Measurements from ENCODE around the gene CMSS1. TPM values are rescaled to one million over a fixed set of nuclear protein-coding genes. Genes with fewer than 3 reads are reported as not detected.

The CMSS1 gene
- total and polyA plus RNA-seq, 4 donors = 3.8 to 19.5 (median 7.5) TPM

- WGBS = 91% methylated on average over 1 of the region's 1 CpG
- no peak for DNase-seq (ENCODE audit: low spot score)
- Histone ChIP-seq H3K27ac (ENCODE audit: low read depth in 1 of 2, low read length in 2 of 2) (no peak overlapping the region), H3K4me1 (ENCODE audit: control insufficient read depth in 4 of 4, insufficient read depth in 4 of 4, low read length in 3 of 4) (no peaks in the 10 kb centered on the region), H3K27me3 (ENCODE audit: control insufficient read depth in 4 of 4, insufficient read depth in 4 of 4, low read length in 3 of 4) (no peaks in the 10 kb centered on the region), H3K36me3 (ENCODE audit: control insufficient read depth in 4 of 4, insufficient read depth in 3 of 4, low read depth in 1 of 4, low read length in 3 of 4) (peaks cover 0 to 2% (median 0%) of the 10 kb centered on the region in 4 donors), H3K9me3 (ENCODE audit: control insufficient read depth in 4 of 4, low read length in 3 of 4) (peaks cover 0 to 6% (median 0%) of the 10 kb centered on the region in 4 donors), H3K4me3 (ENCODE audit: low read depth in 1 of 3, low read length in 3 of 3) (no peak overlapping the region), H3K9ac (ENCODE audit: low read depth in 1 of 2, low read length in 2 of 2) (no peak overlapping the region)
- no peak for TF ChIP-seq FOXA2 (IDR thresholded peaks at IDR 0.05)
- TF ChIP-seq RAD21 (IDR thresholded peaks at IDR 0.05) = no peak
- TF ChIP-seq HNF4G (IDR thresholded peaks at IDR 0.05) = no peak
- no peak for TF ChIP-seq SP1 (IDR thresholded peaks at IDR 0.05)
- no peak for TF ChIP-seq ATF3 (IDR thresholded peaks at IDR 0.05)
- no peak for TF ChIP-seq FOXA1 (IDR thresholded peaks at IDR 0.05)
- TF ChIP-seq NR2F2 (IDR thresholded peaks at IDR 0.05) = no peak
- TF ChIP-seq YY1 (IDR thresholded peaks at IDR 0.05) = no peak
- no peak for TF ChIP-seq JUND (IDR thresholded peaks at IDR 0.05)
- no peak for TF ChIP-seq RXRA (IDR thresholded peaks at IDR 0.05)
- TF ChIP-seq MAX (IDR thresholded peaks at IDR 0.05) = no peak
- TF ChIP-seq EGR1 (IDR thresholded peaks at IDR 0.05; ENCODE audit: low read depth in 2 of 2) = no peak
- no peak for TF ChIP-seq ZBTB33 (IDR thresholded peaks at IDR 0.05)
- no peak for TF ChIP-seq GABPA (IDR thresholded peaks at IDR 0.05 in 1 of 2, conservative IDR thresholded peaks at IDR 0.05 in 1 of 2)
- TF ChIP-seq TAF1 (conservative IDR thresholded peaks at IDR 0.05) = no peak
- no peak for TF ChIP-seq CTCF (IDR thresholded peaks at IDR 0.05; ENCODE audit: low read depth, low read length, missing input control)
Observed at GRCh38 chr3:100150473-100150872, 332.8 kb downstream of the CMSS1 start.

GRCh38 chr3:100151024-100151707 is 333.5 kb downstream of the CMSS1 start:
- 86% methylated on average over 8 of the region's 8 CpGs for WGBS
- H3K27ac ChIP-seq (ENCODE audit: low read depth in 1 of 2, low read length in 2 of 2) = no peak overlapping the region
- TF ChIP-seq FOXA2 (IDR thresholded peaks at IDR 0.05) (no peak), REST (IDR thresholded peaks at IDR 0.05) (no peak), TAF1 (conservative IDR thresholded peaks at IDR 0.05) (no peak), CTCF (IDR thresholded peaks at IDR 0.05; ENCODE audit: low read depth, low read length, missing input control) (no peak), EGR1 (IDR thresholded peaks at IDR 0.05; ENCODE audit: low read depth in 2 of 2) (no peak), GABPA (IDR thresholded peaks at IDR 0.05 in 1 of 2, conservative IDR thresholded peaks at IDR 0.05 in 1 of 2) (no peak)
- no peak overlapping the region for H3K9ac ChIP-seq (ENCODE audit: low read depth in 1 of 2, low read length in 2 of 2)
- DNase-seq (ENCODE audit: low spot score) = no peak
- no peaks in the 10 kb centered on the region for H3K27me3 ChIP-seq (ENCODE audit: control insufficient read depth in 4 of 4, insufficient read depth in 4 of 4, low read length in 3 of 4)
- peaks cover 0 to 2% (median 0%) of the 10 kb centered on the region in 4 donors for H3K36me3 ChIP-seq (ENCODE audit: control insufficient read depth in 4 of 4, insufficient read depth in 3 of 4, low read depth in 1 of 4, low read length in 3 of 4)
- H3K4me1 ChIP-seq (ENCODE audit: control insufficient read depth in 4 of 4, insufficient read depth in 4 of 4, low read length in 3 of 4) = no peaks in the 10 kb centered on the region
- H3K4me3 ChIP-seq (ENCODE audit: low read depth in 1 of 3, low read length in 3 of 3) = no peak overlapping the region
- H3K9me3 ChIP-seq (ENCODE audit: control insufficient read depth in 4 of 4, low read length in 3 of 4) = peaks cover 0 to 6% (median under 1%) of the 10 kb centered on the region in 4 donors
